Left lung (tissue), 10 donors: ENCODE data around the gene VPS39. TPM values are rescaled to one million over a fixed set of nuclear protein-coding genes. Genes with fewer than 3 reads are reported as not detected.

Experiments
- ATAC-seq: fragments of 200-7000 bp; cut with Tn5 transposase; one replicate; pipeline ENCODE4 v1.9.1; 2020; ENCODE audit warnings: moderate library complexity
- DNase-seq, 4 donors: peaks; one replicate each; pipeline ENCODE4 v3.0.0-alpha.2; 2013 to 2020
- H3K27ac ChIP-seq, 2 donors: fragments of 200-600 bp; sonication (generic) in 1 of 2; one replicate each; pipeline versions ENCODE4 v1.5.0 to v1.8.0; 2020 to 2021
- H3K27me3 ChIP-seq, 2 donors: fragments of 200-600 bp; sonication (generic) in 1 of 2; one replicate each; pipeline versions ENCODE4 v1.5.0 to v1.8.0; 2020 to 2021
- H3K36me3 ChIP-seq, 2 donors: fragments of 200-600 bp; sonication (generic) in 1 of 2; one replicate each; pipeline versions ENCODE4 v1.5.0 to v1.8.0; 2020 to 2021
- H3K4me1 ChIP-seq, 2 donors: fragments of 200-600 bp; one replicate each; pipeline ENCODE4 v1.8.0; 2021
- H3K4me3 ChIP-seq, 2 donors: fragments of 200-600 bp; sonication (generic) in 1 of 2; one replicate each; pipeline versions ENCODE4 v1.5.0 to v1.8.0; 2020 to 2021; ENCODE audit warnings: mild to moderate bottlenecking in 1 of 2
- H3K9me3 ChIP-seq, 2 donors: fragments of 200-600 bp; sonication (generic) in 1 of 2; one replicate each; pipeline versions ENCODE4 v1.5.0 to v1.8.0; 2020 to 2021
- intact Hi-C, 2 donors: fragments of 100-400 bp; cut with DNase I; formaldehyde crosslinking; loops; one replicate each; pipeline versions ENCODE4 v1.11.2 to v1.14.2; 2022
- polyA plus RNA-seq, 6 donors: library from polyadenylated mRNA; unstranded; fragments of 120-200 nt; gene quantifications; one replicate each; pipeline ENCODE4 v1.2.1, GENCODE V29; 2013; ENCODE audit not compliant: insufficient read length in 6 of 6
- total RNA-seq, 2 donors: library from RNA; stranded (reverse); fragmentation: NEBNext Ultra II Directional; extraction: Animal tissue kit (Norgen Biotek cat#: 25700); gene quantifications; one replicate each; pipeline ENCODE4 v1.2.1, GENCODE V29; 2021
- TF ChIP-seq, protein P1 (sequence below), 2 donors: fragments of 200-600 bp; sonication (generic) in 1 of 2; IDR thresholded peaks; one replicate each; pipeline versions ENCODE4 v1.5.0 to v1.8.0; 2021; ENCODE audit warnings: antibody characterized with exemption in 2 of 2
- donor health status: DM: no; HTN: yes; CAD: no.
- donor health status: DM: no; HTN: no; CAD: no.

VPS39 gene
- total and polyA plus RNA-seq, 8 donors = 57.8 to 87.7 (median 81.9) TPM

DNA sequence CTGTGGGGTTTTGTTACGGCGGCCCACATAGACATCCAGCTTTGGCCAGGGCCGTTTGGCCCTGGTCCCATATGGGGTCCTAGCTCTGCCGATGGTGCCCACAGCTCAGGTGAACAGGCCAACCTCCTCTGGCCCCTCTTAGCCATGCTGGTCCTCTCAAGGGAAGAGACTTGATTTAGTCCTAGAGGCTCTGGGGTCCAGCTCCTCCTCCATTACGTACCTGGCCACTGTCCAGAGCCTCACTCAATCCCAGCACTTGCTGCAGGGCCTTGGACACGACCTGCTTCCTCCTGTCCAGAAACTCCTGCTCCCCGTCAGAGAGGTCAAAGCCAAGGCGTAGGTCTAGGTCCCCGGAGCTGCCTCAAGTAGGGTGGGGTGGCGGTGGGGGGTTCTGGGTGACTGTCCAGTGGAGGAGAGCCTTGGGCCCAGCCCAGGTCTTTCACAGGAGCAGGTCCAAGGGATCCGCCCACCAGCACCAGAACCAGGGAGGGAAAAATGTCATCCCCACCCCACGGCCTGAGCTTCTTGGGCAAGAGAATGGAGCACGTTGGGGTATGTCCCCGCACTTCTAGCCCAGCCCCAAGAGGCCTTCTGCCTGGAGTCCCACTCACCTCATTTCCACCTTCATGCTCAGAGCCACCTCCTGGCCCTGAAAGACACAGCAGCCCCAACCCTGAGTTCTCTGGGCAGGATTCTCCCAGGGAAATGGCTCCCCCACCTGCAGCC, 58.4 kb downstream of the VPS39 start:
- no peak for DNase-seq
- intact Hi-C loops = no loop called here
- TF ChIP-seq, protein P1, sequence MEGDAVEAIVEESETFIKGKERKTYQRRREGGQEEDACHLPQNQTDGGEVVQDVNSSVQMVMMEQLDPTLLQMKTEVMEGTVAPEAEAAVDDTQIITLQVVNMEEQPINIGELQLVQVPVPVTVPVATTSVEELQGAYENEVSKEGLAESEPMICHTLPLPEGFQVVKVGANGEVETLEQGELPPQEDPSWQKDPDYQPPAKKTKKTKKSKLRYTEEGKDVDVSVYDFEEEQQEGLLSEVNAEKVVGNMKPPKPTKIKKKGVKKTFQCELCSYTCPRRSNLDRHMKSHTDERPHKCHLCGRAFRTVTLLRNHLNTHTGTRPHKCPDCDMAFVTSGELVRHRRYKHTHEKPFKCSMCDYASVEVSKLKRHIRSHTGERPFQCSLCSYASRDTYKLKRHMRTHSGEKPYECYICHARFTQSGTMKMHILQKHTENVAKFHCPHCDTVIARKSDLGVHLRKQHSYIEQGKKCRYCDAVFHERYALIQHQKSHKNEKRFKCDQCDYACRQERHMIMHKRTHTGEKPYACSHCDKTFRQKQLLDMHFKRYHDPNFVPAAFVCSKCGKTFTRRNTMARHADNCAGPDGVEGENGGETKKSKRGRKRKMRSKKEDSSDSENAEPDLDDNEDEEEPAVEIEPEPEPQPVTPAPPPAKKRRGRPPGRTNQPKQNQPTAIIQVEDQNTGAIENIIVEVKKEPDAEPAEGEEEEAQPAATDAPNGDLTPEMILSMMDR (IDR thresholded peaks at IDR 0.05) = no peak
- no peaks in the 10 kb centered on the region for H3K36me3 ChIP-seq
- no peaks in the 10 kb centered on the region for H3K9me3 ChIP-seq
- H3K27ac ChIP-seq = no peak overlapping the region
- peaks cover 4 to 7% of the 10 kb centered on the region in 2 donors for H3K4me1 ChIP-seq
- no peak for ATAC-seq
- H3K4me3 ChIP-seq = no peak overlapping the region
- no peaks in the 10 kb centered on the region for H3K27me3 ChIP-seq

DNA sequence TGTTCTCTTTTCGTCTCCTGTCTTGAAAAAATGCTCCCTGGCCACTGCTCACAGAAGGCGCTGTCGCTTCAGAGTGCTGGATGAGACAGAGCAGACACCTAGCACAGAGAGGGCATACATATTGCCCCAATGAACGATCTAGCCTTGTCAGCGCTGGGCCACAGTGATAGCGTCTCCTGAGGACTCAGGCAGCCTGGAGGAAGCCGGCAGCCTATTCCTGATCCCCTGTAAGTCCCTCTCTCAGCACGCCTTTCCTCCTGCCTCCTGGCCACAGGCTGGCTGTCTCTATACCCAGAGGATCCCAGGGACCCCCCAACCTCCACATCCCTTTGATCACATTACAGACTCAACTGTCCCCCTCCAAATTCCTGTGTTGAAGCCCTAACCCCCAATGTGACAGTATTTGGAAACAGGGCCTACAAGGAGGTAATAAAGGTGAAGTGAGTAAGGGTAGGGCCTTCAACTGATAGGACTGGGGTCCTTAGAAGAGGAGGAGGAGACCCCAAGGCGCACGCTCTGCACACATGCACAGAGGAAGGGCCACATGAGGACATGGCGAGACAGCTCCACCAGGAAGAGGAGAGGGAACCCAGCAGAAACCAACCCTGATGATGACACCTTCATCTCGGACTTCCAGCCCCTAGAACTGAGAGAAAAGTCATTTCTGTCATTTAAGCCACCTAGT, 59.2 kb downstream of the VPS39 start:
- DNase-seq = no peak
- H3K27me3 ChIP-seq = no peaks in the 10 kb centered on the region
- TF ChIP-seq, protein P1 (IDR thresholded peaks at IDR 0.05) = no peak
- intact Hi-C loops = no loop called here
- peaks cover 4 to 7% of the 10 kb centered on the region in 2 donors for H3K4me1 ChIP-seq
- H3K9me3 ChIP-seq = no peaks in the 10 kb centered on the region
- ATAC-seq = no peak
- H3K36me3 ChIP-seq = no peaks in the 10 kb centered on the region
- H3K4me3 ChIP-seq = no peak overlapping the region
- H3K27ac ChIP-seq = no peak overlapping the region

DNA sequence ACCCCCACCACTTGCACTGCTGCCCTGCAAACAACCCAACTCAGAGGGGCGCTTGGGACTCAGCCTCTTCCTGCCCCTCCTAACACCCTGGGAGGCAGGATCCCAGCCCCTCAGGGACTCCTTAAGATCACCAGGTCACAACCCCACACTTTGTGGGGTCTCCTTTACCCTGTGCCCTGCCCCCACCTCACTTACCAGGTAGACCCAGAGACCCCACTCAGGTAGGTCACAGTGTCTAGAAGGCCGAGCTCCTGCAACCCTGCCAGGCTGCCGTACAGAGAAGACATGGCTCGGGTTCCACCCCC, 60.7 kb downstream of the VPS39 start:
- no peak overlapping the region for H3K27ac ChIP-seq
- DNase-seq = no peak
- H3K4me1 ChIP-seq = peaks cover 4 to 7% of the 10 kb centered on the region in 2 donors
- no peak overlapping the region for H3K4me3 ChIP-seq
- H3K9me3 ChIP-seq = no peaks in the 10 kb centered on the region
- no peaks in the 10 kb centered on the region for H3K36me3 ChIP-seq
- no peak for ATAC-seq
- TF ChIP-seq, protein P1 (IDR thresholded peaks at IDR 0.05) = no peak
- intact Hi-C loops = no loop called here
- no peaks in the 10 kb centered on the region for H3K27me3 ChIP-seq

DNA sequence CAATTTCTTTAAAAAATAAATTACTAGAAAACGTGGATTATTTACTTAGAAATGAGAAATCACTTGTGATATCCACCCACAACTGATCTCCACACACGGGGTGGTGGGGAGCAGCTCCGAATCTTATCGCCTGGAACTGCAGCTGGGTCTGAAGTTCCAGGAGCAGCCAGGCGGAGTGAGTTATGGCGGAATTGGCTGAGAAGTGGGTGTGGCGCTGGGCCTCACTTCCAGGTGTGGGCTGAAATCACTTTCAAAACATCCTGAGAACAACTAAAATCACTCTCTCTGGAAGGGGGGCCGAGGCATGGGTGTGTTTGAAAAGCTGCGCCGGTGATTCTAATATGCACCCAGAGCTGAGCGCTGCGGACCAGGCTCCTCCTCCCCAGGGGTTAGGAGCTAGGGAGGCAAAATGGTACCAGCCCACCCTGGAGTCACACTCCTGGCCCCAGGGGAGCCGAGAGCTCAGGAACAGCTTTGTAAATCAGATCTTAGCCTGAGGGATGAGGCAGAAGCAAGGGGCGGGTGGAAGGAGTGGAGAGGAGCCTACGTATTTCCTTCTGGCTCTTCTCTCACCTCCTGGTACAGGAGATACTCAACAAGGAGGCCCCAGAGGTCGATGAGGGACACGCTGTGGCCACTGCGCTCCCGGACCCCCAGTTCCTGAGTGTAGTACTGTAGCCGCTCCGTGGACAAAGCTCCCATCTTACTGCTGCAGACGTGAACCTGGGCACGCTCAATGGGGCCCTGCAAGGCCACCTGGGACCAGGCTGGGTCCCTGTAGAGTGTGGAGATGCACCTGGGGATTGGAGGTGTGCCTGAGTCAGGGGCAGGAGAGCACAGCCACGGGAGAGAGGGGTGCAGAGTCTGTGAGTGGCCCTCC, 61.3 kb downstream of the VPS39 start:
- Histone ChIP-seq H3K4me1 (peaks cover 3 to 6% of the 10 kb centered on the region in 2 donors), H3K9me3 (no peaks in the 10 kb centered on the region), H3K4me3 (no peak overlapping the region), H3K27ac (no peak overlapping the region), H3K36me3 (peaks cover 0 to 5% of the 10 kb centered on the region in 2 donors), H3K27me3 (no peaks in the 10 kb centered on the region)
- TF ChIP-seq, protein P1 (IDR thresholded peaks at IDR 0.05) = no peak
- DNase-seq = no peak
- intact Hi-C loops = no loop called here
- ATAC-seq = no peak
